ENCODE results near the gene MRPS6.

The MRPS6 gene

DNA sequence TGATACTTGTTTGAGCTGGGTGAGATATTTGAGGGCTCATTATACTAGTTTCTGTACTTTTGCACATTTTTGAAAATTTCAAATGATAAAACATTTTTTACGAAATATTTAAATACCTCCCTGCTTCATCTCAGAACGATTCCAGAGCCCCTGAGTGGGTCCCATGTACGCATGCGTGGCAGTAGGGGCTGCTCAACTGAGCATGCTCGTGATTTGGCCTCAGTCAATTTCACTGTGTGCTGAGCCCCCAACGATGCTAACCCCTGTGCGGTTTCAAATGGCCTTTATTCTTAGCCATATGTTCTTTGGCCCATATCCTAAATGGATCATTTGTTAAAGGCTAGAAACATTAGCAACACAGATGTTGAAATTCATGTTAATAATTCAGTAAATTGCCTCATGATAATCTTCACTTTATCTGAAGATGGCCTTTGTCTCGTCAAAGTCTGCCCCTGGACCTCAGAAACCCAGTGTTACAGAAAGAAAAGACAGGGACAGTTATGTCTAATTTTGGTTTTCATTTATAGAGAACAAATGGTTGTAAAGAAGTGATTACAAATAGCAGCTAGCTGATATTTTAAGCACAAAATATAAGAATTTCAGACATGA is 108.2 kb downstream of the MRPS6 start:
- no peak overlapping the region for H3K4me3 ChIP-seq (ENCODE audit: low read depth, low read length)
- DNase-seq (ENCODE audit: low read depth) = no peak
- TF ChIP-seq, protein P1, sequence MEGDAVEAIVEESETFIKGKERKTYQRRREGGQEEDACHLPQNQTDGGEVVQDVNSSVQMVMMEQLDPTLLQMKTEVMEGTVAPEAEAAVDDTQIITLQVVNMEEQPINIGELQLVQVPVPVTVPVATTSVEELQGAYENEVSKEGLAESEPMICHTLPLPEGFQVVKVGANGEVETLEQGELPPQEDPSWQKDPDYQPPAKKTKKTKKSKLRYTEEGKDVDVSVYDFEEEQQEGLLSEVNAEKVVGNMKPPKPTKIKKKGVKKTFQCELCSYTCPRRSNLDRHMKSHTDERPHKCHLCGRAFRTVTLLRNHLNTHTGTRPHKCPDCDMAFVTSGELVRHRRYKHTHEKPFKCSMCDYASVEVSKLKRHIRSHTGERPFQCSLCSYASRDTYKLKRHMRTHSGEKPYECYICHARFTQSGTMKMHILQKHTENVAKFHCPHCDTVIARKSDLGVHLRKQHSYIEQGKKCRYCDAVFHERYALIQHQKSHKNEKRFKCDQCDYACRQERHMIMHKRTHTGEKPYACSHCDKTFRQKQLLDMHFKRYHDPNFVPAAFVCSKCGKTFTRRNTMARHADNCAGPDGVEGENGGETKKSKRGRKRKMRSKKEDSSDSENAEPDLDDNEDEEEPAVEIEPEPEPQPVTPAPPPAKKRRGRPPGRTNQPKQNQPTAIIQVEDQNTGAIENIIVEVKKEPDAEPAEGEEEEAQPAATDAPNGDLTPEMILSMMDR (conservative IDR thresholded peaks at IDR 0.05; ENCODE audit: low read depth, low read length) = no peak

- H3K4me3 ChIP-seq (ENCODE audit: low read depth, low read length) = no peak overlapping the region
- no peak for DNase-seq (ENCODE audit: low read depth)
- TF ChIP-seq, protein P1 (conservative IDR thresholded peaks at IDR 0.05; ENCODE audit: low read depth, low read length) = no peak
Measured at GRCh38 chr21:34182436-34182835, 109.1 kb downstream of the MRPS6 start.

DNA sequence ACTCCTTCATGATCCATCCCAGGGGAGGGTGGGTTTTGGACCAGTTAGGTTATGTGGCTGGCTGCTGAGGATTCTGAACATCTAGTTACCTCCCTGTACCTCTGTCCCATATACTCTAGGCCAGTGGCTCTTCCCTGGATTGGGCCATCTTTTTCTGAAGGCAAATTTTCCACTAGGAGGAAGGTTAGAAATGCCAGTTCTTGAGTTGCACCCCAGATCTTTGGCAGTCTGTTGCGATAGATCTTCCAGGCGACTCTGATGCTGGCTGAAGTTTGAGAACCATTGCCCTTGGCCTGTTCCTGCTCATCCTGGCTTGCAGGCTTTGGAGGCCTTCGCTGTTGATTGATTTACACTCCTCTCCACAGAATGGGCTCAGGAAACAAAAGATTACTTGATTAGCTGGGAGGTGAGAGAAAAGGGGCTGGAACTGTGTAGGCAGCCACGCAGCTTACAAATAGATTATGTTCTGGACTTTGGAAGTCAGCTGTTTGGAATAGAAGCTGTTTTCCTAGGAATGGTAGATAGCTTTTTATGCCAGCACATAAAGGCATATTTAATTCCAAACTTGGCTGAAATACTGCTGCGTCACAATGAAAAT is 110.1 kb downstream of the MRPS6 start:
- no peak for DNase-seq (ENCODE audit: low read depth)
- TF ChIP-seq, protein P1 (conservative IDR thresholded peaks at IDR 0.05; ENCODE audit: low read depth, low read length) = no peak
- no peak overlapping the region for H3K4me3 ChIP-seq (ENCODE audit: low read depth, low read length)

GRCh38 chr21:34184232-34184631 is 110.9 kb downstream of the MRPS6 start:
- no peak overlapping the region for H3K4me3 ChIP-seq (ENCODE audit: low read depth, low read length)
- no peak for DNase-seq (ENCODE audit: low read depth)
- TF ChIP-seq, protein P1 (conservative IDR thresholded peaks at IDR 0.05; ENCODE audit: low read depth, low read length) = no peak

DNA sequence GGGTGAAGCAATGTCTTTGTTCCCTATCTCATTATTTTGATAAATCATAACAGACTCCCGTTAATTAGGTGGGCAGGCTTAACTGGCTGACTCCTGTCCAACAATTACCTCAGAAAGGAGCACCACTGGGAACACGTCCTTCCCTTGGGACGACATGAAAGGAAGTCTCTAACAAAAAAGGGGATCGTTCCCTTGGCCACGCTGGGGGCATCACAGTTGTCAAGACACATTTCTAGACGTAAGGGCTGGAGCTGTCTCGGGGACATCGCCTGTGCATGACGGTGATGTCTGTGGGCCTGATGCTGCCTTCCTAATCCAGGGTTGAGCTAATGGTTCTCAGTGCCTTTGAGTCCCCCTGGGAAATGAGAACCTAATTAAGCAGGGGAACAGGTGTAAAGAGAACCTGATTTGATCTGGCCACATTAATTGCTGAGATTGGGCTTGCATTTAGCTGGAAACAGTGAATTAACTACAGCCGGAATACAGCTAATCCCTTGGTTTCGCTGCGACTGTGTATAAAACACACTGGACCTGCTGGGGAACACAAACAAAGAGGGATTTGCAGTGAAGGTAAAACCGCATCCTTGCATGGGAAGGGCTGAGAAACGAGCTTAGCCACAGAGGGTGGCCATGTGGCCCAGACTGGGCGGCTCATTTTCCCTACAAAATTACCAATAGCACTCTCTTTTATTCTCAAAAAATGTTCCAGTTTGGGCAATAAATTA is 111.8 kb downstream of the MRPS6 start:
- H3K4me3 ChIP-seq (ENCODE audit: low read depth, low read length) = no peak overlapping the region
- no peak for DNase-seq (ENCODE audit: low read depth)
- TF ChIP-seq, protein P1 (conservative IDR thresholded peaks at IDR 0.05; ENCODE audit: low read depth, low read length) = no peak

- H3K4me3 ChIP-seq (ENCODE audit: low read depth, low read length) = no peak overlapping the region
- DNase-seq (ENCODE audit: low read depth) = no peak
- TF ChIP-seq, protein P1 (conservative IDR thresholded peaks at IDR 0.05; ENCODE audit: low read depth, low read length) = no peak
Measured at GRCh38 chr21:34186109-34186719, 112.8 kb downstream of the MRPS6 start.

Measured in choroid plexus epithelial cell (primary cell).